GM18520 (cell line): ENCODE measurements around the gene WDHD1.
"Not testable (repeated sequence)": the region's sequence is repeated elsewhere in the genome, so short reads cannot be mapped to it uniquely, and the experiment has no call there.

Source experiments
- ATAC-seq: cut with Tn5 transposase; IDR thresholded peaks from one replicate; pipeline ENCODE4 v1.9.1; 2021; ENCODE audit not compliant: unreplicated experiment

The WDHD1 gene

DNA sequence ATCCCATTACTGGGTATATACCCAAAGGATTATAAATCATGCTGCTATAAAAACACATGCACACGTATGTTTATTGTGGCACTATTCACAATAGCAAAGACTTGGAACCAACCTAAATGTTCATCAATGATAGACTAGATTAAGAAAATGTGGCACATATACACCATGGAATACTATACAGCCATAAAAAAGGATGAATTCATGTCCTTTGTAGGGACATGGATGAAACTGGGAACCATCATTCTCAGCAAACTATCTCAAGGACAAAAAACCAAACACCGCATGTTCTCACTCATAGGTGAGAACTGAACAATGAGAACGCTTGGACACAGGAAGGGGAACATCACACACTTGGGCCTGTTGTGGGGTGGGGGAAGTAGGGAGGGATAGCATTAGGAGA lies 73.3 kb downstream of the WDHD1 start:
- not testable (repeated sequence) for ATAC-seq

- ATAC-seq: not testable (repeated sequence)
These were observed 74.1 kb downstream of the WDHD1 start for GRCh38 chr14:54952803-54953202.

DNA sequence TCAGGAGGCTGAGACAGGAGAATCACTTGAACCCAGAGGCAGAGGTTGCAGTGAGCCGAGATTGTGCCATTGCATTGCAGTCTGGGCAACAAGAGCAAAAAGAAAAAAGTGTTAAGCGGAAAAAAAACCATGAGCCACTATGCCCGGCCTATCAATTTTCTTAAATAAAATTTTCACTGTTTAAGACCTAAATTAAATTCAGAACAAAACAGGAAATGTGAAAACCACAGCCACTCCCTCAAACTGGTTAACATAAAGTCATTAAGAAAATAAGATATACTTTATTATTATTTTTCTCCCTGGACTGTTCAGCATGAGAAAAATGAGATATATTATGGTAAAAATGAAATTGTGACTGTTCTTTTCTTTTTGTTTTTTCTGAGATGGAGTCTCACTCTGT lies 79.7 kb downstream of the WDHD1 start:
- no peak for ATAC-seq

- no peak for ATAC-seq
These were observed 80.4 kb downstream of the WDHD1 start for GRCh38 chr14:54946500-54946899.

GRCh38 chr14:54944737-54945391 lies 82.0 kb downstream of the WDHD1 start:
- ATAC-seq: no peak

DNA sequence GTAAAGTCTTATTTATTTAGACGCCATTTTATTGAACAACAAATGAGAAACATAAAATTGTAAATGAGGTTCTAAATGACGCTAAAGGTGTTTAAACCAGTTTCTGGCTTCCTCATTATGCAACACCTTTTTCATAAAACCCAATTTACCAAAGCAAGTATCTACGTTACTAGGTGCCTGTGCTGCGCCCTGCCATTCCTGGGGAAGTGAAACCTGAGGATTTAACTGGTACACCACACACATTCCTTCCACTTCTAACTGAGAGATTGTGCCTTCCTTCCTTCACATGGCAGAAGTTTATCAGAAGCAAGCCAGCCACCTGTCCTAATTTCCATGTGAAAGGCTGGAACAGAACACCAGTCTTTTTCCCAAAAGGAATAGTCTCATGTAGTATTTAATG lies 84.0 kb downstream of the WDHD1 start:
- ATAC-seq: no peak

DNA sequence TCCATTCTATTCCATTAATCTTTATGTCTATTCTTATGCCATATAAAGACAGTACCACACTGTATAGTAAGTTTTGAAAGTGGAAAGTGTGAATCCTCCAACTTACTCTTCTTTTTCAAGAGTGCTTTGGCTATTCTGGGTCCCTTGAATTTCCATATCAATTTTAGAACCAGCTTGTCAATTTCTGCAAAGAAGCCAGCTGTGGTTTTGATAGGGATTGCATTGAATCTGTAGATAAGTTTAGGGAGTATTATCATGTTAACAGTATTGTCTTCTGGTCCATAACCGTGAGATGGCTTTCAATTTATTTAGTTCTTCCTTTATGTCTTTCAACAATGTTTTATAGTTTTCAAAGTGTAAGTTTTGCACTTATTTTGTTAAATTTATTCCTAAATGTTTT lies 90.1 kb downstream of the WDHD1 start:
- ATAC-seq: no peak

DNA sequence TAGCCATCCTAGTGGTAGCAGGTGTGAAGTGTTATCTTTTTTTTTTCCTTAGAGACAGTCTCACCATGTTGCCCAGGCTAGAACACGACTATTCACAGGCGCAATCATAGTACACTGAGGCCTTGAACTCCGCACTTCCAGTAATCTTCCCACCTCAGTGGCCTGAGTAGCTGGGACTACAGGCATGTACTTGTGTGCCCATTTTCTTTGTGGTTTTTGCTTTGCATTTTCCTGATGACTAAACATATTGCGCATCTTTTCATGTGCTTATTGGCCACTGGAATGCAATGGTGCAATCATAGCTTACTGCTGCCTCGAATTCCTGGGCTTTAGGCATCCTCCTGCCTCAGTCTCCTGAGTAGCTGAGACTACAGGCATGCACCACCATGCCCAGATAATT lies 90.9 kb downstream of the WDHD1 start:
- no peak for ATAC-seq

DNA sequence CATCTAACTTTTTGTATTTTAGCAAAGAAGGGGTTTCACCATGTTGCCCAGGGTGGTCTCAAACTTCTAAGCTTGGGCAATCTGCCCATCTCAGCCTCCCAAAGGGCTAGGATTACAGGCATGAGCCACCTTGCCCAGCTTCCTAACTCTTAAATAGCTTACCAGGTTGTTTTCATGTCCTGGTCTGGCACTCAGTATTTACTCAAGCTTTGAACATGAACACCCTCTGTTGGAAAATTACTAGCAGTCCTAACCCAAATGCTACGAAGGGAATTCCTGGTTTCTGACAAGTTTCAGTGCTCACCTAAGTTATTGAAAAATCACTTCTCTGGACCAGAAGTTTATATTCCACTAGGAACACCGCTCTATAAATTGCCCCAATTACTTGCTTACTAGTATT lies 91.8 kb downstream of the WDHD1 start:
- no peak for ATAC-seq

DNA sequence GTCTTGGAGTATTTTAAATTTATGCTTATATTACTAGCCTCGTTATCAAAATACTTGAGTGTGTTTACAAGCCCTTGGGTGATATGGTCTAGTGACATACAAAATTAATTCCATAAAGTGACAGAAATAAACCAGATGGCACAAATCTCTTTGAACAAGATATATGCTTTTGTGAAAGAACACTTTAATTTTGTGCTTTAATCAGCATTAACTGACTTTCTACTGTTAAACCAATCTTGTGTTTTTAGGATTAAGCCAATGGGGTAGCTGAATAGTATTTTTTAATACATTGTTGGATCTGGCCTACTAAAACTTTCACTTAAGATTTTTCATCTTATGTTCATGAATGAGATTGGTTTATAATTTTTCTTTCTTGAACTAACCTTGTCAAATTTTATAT lies 93.9 kb downstream of the WDHD1 start:
- no peak for ATAC-seq

GRCh38 chr14:54931598-54932340 lies 95.1 kb downstream of the WDHD1 start:
- ATAC-seq: no peak

- no peak for ATAC-seq
These were observed 95.8 kb downstream of the WDHD1 start for GRCh38 chr14:54931101-54931500.

- ATAC-seq: no peak
These were observed 97.3 kb downstream of the WDHD1 start for GRCh38 chr14:54929556-54929955.

DNA sequence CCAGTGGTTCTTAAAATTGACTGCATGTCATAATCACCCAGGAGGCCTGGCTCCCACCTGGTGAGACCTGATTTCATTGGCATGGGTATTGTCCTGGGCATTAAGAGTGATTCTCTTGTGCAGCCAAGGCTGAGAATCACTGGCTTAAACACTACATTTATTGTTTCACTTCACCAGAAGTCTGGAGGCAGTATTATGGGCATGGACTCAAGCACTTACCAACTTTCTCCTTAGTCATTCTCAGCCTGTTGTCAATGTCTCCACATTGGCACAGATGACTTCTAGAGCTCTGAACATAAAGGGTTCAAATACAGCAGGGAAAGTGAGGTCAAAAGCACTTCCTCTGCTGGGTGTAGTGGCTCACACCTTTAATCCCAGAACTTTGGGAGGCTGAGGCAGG lies 98.7 kb downstream of the WDHD1 start:
- ATAC-seq: no peak

DNA sequence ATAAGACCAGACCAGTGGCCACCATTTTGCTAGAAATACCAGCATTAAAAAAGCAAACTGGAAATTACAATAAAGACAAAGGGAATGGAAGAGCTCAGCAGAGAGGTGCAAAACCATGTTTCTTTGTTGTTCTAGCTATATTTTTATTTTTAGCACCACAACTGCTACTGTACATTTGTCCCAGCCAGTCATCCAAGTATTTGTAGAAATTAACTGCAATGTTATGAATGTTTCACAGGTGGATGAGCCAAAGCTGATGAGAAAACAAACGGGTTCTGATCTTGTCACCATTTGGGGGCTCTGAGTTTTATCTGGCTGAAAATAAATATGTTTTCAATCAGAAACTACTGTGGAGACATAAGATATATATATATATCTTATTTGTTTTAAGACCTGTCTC lies 99.3 kb downstream of the WDHD1 start:
- ATAC-seq: no peak

DNA sequence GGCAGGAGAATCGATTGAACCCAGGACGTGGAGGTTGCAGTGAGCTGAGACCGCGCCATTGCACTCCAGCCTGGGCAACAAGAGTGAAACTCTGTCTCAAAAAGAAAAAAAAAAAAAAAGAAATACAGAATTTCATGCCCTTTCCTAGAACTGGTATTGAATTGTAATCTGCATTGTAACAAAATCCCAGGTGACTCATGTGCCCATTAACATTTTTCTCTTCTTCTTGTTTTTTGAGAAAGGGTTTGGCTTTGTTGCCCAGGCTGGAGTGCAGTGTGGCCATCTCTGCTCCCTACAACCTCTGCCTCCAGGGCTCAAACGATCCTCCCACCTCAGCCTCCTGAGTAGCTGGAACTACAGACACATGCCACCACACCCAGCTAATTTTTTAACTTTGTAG lies 100.3 kb downstream of the WDHD1 start:
- ATAC-seq: not testable (repeated sequence)

DNA sequence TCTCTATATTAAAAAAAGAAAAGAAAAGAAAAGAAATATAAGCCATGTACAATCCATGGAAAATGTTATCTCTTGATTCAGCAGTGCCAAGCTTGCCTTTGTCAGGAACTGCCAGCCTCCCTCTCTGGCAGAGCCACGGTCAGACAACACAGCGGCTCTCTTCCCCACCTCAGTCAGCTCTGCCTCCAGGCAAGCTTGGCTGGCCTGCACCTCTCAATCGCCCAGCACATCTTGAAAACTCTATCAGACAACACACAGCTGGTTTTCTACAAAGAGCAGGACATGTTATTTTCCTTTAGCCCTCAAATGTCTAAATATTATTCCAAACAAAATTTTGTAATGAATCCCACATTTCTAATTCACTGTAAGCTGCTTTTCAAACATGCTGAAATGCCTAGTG lies 104.3 kb downstream of the WDHD1 start:
- no peak for ATAC-seq

DNA sequence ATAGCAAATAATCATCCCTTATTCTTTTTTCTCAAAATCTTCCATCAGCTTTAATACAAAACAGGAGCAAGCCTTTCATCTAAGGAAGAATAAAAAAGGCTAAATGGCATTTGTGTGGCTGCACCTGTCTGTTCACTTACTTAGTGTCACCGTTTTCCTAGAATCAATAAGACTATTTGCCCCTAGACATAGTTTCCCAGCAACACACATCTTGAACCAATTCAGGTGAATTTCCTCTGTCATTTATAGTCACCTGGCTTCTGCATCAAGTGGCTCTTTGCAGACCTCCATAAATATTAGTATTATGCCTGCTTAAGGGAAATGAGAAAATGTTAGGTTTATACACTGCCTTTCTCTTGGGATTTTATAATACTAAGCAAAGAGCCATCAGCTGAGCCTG lies 106.8 kb downstream of the WDHD1 start:
- no peak for ATAC-seq

GRCh38 chr14:54919330-54919729 lies 107.6 kb downstream of the WDHD1 start:
- no peak for ATAC-seq

- no peak for ATAC-seq
These were observed 108.5 kb downstream of the WDHD1 start for GRCh38 chr14:54918427-54918826.

DNA sequence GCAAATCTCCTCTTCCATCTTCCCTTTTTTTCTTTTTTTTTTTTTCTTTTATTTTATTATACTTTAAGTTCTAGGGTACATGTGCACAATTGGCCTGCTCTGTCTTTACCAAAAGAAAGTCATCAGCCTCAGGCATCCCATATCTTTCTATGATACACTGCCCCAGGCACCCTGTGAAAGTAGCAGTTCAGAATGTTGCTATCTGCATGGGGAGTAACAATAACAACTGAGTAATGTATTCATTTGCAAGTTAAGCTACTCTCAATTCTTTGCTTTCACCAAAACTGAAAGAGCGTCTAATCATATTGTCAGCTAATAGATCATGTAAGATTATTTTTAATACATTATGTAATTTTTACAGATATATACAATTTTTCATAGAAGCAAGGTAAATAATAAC lies 110.8 kb downstream of the WDHD1 start:
- ATAC-seq: no peak

GRCh38 chr14:54909817-54910558 lies 116.9 kb downstream of the WDHD1 start:
- ATAC-seq: no peak
